Neural progenitor cell (in vitro differentiated cells): ENCODE results near the gene CUEDC2. TPM values are rescaled to one million over a fixed set of nuclear protein-coding genes. Genes with fewer than 3 reads are reported as not detected.

Experiments
- DNase-seq: peaks from one replicate; pipeline ENCODE4 v3.0.0-alpha.2; 2016; ENCODE audit warnings: low spot score
- H2AFZ ChIP-seq: fragments of 200-600 bp; sonication (generic); replicated peaks from 2 replicates; pipeline ENCODE4 v1.6.1; 2016; ENCODE audit warnings: antibody characterized with exemption
- H3F3A ChIP-seq: fragments of 200-600 bp; sonication (generic); 2 replicates; pipeline ENCODE4 v1.6.1; 2016; ENCODE audit warnings: antibody characterized with exemption, low read depth
- H3K27ac ChIP-seq: fragments of 200-600 bp; sonication (generic); 2 replicates; pipeline ENCODE4 v1.5.1; 2016; ENCODE audit warnings: mild to moderate bottlenecking
- H3K27me3 ChIP-seq: fragments of 200-600 bp; sonication (generic); 2 replicates; pipeline ENCODE4 v1.6.1; 2016; ENCODE audit warnings: mild to moderate bottlenecking, moderate library complexity
- H3K36me3 ChIP-seq: fragments of 200-600 bp; sonication (generic); 2 replicates; pipeline ENCODE4 v1.5.1; 2016
- H3K4me1 ChIP-seq: fragments of 200-600 bp; sonication (generic); 2 replicates; pipeline ENCODE4 v1.6.1; 2016; ENCODE audit warnings: mixed run types
- H3K4me2 ChIP-seq: fragments of 200-600 bp; sonication (generic); 2 replicates; pipeline ENCODE4 v1.6.1; 2016
- H3K4me3 ChIP-seq: fragments of 200-600 bp; sonication (generic); 2 replicates; pipeline ENCODE4 v1.5.1; 2016
- H3K79me2 ChIP-seq: fragments of 200-600 bp; sonication (generic); 2 replicates; pipeline ENCODE4 v1.6.1; 2016; ENCODE audit warnings: low read depth
- H3K9ac ChIP-seq: fragments of 200-600 bp; sonication (generic); 2 replicates; pipeline ENCODE4 v1.6.1; 2016
- H3K9me3 ChIP-seq: fragments of 200-600 bp; sonication (generic); 2 replicates; pipeline ENCODE4 v1.5.1; 2016; ENCODE audit warnings: low read depth
- H4K20me1 ChIP-seq: fragments of 200-600 bp; sonication (generic); 2 replicates; pipeline ENCODE4 v1.6.1; 2016; ENCODE audit warnings: low read depth
- H3K27ac Mint-ChIP-seq: 3 replicates; pipeline ENCODE4 v1.8.0; 2021; ENCODE audit warnings: mixed read lengths
- H3K27me3 Mint-ChIP-seq: 2 replicates; pipeline ENCODE4 v1.8.0; 2022; ENCODE audit warnings: low read depth, mild to moderate bottlenecking, inconsistent platforms, moderate library complexity, mixed read lengths; ENCODE audit not compliant: insufficient read depth
- H3K36me3 Mint-ChIP-seq: 3 replicates; pipeline ENCODE4 v1.8.0; 2021; ENCODE audit warnings: mixed read lengths
- H3K4me1 Mint-ChIP-seq: 3 replicates; pipeline ENCODE4 v1.8.0; 2021; ENCODE audit warnings: mixed read lengths
- H3K4me3 Mint-ChIP-seq: 3 replicates; pipeline ENCODE4 v1.8.0; 2021; ENCODE audit warnings: mild to moderate bottlenecking, moderate library complexity, mixed read lengths
- H3K9me3 Mint-ChIP-seq: 3 replicates; pipeline ENCODE4 v1.8.0; 2020; ENCODE audit warnings: mixed read lengths
- CTCF ChIP-seq: fragments of 200-600 bp; sonication (generic); IDR thresholded peaks from 2 replicates; pipeline ENCODE4 v1.5.1; 2017; ENCODE audit warnings: antibody characterized with exemption, mild to moderate bottlenecking
- EZH2 ChIP-seq: fragments of 200-600 bp; sonication (generic); IDR thresholded peaks from 2 replicates; pipeline ENCODE4 v1.6.1; 2017; ENCODE audit warnings: antibody characterized with exemption, mild to moderate bottlenecking, moderate library complexity
- EZH2phosphoT487 ChIP-seq: fragments of 200-600 bp; sonication (generic); IDR thresholded peaks from 2 replicates; pipeline ENCODE4 v1.6.1; 2017; ENCODE audit warnings: antibody characterized with exemption
- total RNA-seq: library from RNA; depleted of rRNA; stranded (reverse); fragments of >200 nt; gene quantifications from 2 replicates; pipeline ENCODE4 v1.2.3, GENCODE V29; 2015; ENCODE audit warnings: low replicate concordance

The CUEDC2 gene
- total RNA-seq, 1 donor from 2014 or later: 64.0 TPM

- TF ChIP-seq EZH2 (no peak), CTCF (no peak), EZH2phosphoT487 (no peak)
- no peak overlapping the region for H3K4me2 ChIP-seq
- peaks cover 16% of the 10 kb centered on the region for H4K20me1 ChIP-seq
- H3K4me1 ChIP-seq: peaks cover 4% of the 10 kb centered on the region
- H3K9me3 Mint-ChIP-seq: no peaks in the 10 kb centered on the region
- peaks cover 15% of the 10 kb centered on the region for H3K4me1 Mint-ChIP-seq
- no peak overlapping the region for H3K27ac ChIP-seq
- H3K79me2 ChIP-seq: no peaks in the 10 kb centered on the region
- no peak overlapping the region for H2AFZ ChIP-seq
- no peak overlapping the region for H3K4me3 Mint-ChIP-seq
- no peak for DNase-seq
- H3K27me3 Mint-ChIP-seq: peaks cover 15% of the 10 kb centered on the region
- no peak overlapping the region for H3K4me3 ChIP-seq
- no peak overlapping the region for H3K27ac Mint-ChIP-seq
- H3K36me3 Mint-ChIP-seq: peaks cover 2% of the 10 kb centered on the region
- peaks cover 54% of the 10 kb centered on the region for H3K27me3 ChIP-seq
- H3K36me3 ChIP-seq: no peaks in the 10 kb centered on the region
- no peak overlapping the region for H3K9ac ChIP-seq
- no peaks in the 10 kb centered on the region for H3K9me3 ChIP-seq
- peaks cover 4% of the 10 kb centered on the region for H3F3A ChIP-seq
Measured at GRCh38 chr10:102404361-102405107, 27.8 kb downstream of the CUEDC2 start.

- peaks cover 11% of the 10 kb centered on the region for H4K20me1 ChIP-seq
- TF ChIP-seq EZH2 (no peak), EZH2phosphoT487 (no peak), CTCF (no peak)
- no peaks in the 10 kb centered on the region for H3K79me2 ChIP-seq
- no peak overlapping the region for H3K27ac ChIP-seq
- no peaks in the 10 kb centered on the region for H3K9me3 ChIP-seq
- peaks cover 40% of the 10 kb centered on the region for H3K27me3 ChIP-seq
- Mint-ChIP-seq H3K4me1 (peaks cover 13% of the 10 kb centered on the region), H3K36me3 (peaks cover 2% of the 10 kb centered on the region), H3K27ac (no peak overlapping the region), H3K4me3 (no peak overlapping the region), H3K9me3 (no peaks in the 10 kb centered on the region), H3K27me3 (peaks cover 12% of the 10 kb centered on the region)
- no peaks in the 10 kb centered on the region for H3F3A ChIP-seq
- H3K36me3 ChIP-seq: no peaks in the 10 kb centered on the region
- H3K4me2 ChIP-seq: no peak overlapping the region
- no peak overlapping the region for H3K4me3 ChIP-seq
- H3K4me1 ChIP-seq: no peaks in the 10 kb centered on the region
- DNase-seq: no peak
- no peak overlapping the region for H3K9ac ChIP-seq
- H2AFZ ChIP-seq: no peak overlapping the region
Measured at GRCh38 chr10:102403115-102403514, 29.3 kb downstream of the CUEDC2 start.

GRCh38 chr10:102402512-102402896 lies 29.9 kb downstream of the CUEDC2 start:
- Histone ChIP-seq H3K9ac (no peak overlapping the region), H3K4me1 (no peaks in the 10 kb centered on the region), H3K4me2 (no peak overlapping the region), H3K4me3 (no peak overlapping the region), H3K9me3 (no peaks in the 10 kb centered on the region), H3K27me3 (peaks cover 34% of the 10 kb centered on the region), H3K79me2 (no peaks in the 10 kb centered on the region), H3F3A (no peaks in the 10 kb centered on the region), H2AFZ (no peak overlapping the region), H3K36me3 (no peaks in the 10 kb centered on the region), H4K20me1 (peaks cover 5% of the 10 kb centered on the region), H3K27ac (no peak overlapping the region)
- Mint-ChIP-seq H3K27me3 (peaks cover 9% of the 10 kb centered on the region), H3K27ac (no peak overlapping the region), H3K36me3 (peaks cover 2% of the 10 kb centered on the region), H3K4me1 (peaks cover 12% of the 10 kb centered on the region), H3K4me3 (no peak overlapping the region), H3K9me3 (no peaks in the 10 kb centered on the region)
- no peak for DNase-seq
- TF ChIP-seq CTCF (no peak), EZH2 (no peak), EZH2phosphoT487 (no peak)
